HG03280 (cell line): ENCODE data around the gene DMBX1.

ENCODE experiments used
- ATAC-seq: cut with Tn5 transposase; IDR thresholded peaks from one replicate; pipeline ENCODE4 v1.9.1; 2021; ENCODE audit warnings: mild to moderate bottlenecking, moderate library complexity; ENCODE audit not compliant: unreplicated experiment

DMBX1 gene

DNA sequence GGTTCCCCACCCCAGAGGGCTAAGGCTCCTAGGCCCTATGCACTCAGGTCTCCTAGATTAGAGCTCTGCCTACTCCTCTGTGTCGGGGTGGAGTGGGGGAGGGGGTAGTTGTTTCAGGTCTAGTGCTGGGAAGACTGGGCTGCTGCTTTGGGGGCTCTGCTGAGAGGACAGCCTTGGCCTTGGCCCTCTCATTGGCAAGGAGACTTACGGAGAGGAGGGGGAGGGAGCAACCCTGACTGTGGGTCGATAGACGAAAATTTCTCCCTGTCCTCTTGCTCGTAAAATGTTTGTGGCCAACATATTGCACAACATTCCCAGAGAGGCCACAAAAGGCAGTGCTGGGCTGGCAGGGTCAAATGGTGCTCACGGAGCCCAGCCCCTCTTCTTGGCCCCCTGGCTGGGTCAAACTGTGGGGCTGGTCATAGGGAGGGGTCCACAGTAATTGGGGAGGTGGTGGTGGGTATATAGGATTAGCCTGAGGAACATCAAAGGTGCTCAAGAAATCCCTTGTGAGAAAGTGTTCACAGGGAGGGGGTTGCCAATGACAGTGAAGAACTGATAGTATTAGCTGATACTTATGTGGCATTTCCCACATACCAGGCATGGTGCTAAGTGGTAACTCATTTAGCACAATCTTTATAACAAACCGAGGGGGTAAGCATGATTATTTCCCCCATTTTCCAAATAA is 8.5 kb upstream of the DMBX1 start:
- ATAC-seq = no peak

- no peak for ATAC-seq
Observed at GRCh38 chr1:46481961-46482360, 7.7 kb upstream of the DMBX1 start.

DNA sequence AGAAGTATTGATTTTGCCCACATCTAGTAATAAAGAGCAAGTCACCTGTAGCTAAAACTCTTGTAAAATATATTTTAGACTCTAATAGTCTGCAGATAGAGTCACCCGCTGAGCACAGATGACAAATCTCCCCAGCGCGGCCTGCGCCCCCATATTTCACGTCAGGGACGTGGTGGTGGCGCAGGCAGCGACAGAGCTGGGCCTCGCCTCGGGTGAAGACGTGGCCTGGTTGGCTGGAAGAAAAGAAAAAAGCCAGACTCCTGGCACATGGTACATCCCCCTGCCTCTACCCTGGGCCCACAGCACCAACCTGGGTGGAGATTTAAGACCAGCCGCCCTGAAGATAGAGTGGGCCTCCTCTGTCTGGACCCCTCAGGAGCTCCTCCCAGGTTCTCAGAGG is 6.0 kb upstream of the DMBX1 start:
- no peak for ATAC-seq

DNA sequence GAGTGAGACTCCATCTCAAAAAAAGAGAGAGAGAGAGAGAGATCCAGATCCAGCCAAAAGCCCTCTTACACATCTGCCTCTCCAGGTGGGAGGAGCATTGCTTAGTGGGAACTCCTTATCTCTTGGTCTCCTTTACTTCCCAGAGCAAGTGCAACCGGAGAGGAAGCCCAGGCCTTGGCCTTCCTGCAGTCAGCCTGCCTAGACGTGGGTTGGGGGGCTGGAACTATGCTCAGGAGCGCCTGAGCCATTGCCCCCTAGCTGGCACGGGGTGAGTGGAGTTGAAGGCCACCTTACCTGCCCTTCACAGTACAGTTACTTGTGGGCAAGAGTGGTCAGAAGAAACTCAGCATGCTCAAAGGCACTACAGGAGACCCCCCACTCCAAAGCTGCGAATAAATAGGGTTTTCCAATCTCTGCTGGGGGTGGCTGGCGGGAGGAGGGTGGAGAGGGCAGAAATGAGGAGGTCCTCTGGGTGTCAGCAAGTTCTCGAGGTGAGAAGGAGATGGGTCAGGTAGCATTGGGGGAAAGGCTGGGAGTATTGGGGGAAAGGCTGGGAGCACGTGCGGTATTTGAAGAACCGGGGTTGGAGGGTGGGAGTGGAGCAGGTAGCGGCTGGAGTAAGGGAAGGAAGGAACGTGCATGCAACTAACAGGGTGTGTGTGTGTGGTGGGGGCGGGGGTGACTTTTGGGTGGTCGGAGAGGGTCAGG is 4.7 kb upstream of the DMBX1 start:
- no peak for ATAC-seq

- ATAC-seq = no peak
Observed at GRCh38 chr1:46485564-46486431, 3.8 kb upstream of the DMBX1 start.

DNA sequence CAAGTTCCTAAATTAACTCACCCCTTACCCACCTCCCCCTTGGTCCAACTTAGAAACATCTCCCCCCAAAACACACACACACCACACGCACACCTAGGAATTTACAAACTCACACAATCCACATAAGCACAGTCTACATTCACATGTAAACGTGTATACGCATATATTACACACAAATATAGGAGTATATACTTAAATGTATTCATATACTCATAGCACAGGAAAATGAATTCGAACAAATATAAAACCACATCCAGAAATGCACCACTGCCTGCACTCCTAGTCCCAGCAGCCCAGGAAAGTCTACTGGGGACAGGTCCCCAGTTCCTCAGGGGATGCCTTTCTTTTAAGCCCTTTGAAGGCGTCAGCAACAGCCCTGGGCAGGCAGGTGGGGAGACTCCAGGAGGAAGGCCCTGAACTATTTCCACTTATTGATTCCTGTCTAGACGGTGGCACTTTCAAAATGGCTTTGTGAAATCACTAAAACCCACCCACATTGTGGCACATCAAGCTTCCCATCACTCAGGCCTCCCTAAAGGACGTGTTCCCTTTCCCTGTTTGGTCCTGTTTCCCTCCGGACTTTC is 3.1 kb upstream of the DMBX1 start:
- no peak for ATAC-seq

DNA sequence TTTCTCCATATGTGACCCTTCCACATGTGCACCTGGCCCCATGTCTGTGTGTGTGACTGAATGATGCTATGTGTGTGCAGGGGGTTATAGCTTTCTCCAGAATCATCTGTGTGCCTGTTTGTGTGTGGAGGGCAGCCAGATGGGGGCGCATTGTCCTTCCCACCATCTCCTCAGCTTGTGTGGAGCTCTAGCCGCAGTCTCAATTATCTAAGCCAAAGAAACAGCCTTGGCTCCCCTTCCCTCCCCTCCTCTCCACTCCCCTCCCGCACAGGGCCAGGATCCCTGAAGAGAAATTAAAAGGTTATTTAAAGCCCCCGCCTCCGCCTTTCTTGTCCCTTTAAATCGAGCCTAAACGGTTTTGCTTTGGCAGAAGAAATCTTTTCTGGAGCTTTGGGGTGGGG is 1.8 kb upstream of the DMBX1 start:
- ATAC-seq = no peak

DNA sequence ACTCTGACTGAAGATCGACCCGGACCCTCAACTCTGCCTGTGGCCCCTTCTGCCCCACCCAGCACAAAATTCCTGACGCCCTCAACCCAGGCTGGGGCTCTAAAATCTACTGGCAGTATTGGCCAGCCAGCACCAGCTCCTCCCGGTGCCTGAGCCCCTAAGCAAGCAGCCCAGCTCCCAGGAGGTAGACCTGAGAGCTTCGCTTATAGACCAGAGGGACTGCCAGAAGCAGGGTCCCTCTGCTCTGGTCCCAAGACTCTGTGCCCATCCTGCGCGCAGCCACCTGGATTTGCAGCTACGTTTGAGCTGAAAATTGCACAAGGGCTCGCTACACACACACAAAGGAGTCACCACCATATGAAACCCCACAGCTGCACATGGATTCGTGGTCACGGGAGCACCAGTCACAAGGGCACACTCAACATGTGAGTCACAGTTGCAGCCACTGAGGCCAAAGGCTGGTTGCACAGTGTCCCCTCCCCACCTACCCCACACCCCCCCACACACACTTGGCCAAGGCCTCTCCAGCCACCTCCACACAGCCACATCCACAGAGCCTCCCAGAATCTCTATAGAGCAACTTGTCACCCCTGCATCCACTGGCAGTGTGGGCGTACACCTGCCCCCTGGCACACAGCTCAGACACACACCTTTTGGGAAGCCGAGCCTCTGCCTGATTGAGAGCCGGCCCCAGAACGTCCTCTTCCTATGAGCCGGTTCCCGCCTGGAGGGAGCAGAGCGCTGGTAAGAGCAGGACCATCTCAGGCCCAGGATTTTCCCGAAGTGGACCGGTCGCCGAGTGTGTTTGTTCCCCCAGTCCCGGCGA is 1.1 kb upstream of the DMBX1 start:
- no peak for ATAC-seq

DNA sequence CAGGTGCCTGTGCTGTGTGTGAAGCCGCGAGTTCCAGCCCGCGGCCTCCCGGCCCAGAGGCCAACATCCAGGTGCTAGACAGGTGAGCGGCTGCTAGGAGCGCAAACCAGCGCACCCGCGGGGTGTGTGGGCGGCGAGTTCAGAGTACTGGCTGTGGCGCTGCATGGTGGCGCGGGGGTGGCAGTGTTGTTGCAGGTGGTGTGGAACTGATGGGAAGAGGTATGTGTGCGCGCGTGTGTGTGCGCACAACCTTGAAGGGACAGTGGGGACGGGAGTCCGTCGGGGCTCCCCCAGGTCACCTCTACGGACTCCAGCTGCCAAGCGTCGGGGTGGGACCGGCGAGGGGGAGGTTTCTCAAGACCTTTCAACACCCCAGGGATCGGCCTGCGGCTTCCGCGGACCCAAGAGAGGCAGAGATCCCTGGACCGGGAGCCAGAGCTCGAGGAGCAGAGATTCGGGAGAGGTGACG is 433 bp upstream of the DMBX1 start:
- ATAC-seq = no peak

DNA sequence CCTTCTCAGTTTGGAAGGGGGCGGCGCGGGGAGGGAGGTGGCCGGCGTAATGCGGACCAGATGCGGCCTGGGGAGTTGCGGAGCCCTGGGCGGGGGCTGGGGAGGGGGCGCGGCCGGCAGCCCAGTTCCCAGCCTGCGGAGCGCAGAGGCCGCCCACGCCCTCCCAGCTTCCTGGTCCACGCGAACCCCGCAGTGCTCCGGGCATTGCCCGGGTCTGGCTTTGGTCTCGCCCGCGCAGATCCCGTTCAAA is 695 bp downstream of the DMBX1 start:
- no peak for ATAC-seq

- ATAC-seq = no peak
Observed at GRCh38 chr1:46490656-46491442, 1.2 kb downstream of the DMBX1 start.

DNA sequence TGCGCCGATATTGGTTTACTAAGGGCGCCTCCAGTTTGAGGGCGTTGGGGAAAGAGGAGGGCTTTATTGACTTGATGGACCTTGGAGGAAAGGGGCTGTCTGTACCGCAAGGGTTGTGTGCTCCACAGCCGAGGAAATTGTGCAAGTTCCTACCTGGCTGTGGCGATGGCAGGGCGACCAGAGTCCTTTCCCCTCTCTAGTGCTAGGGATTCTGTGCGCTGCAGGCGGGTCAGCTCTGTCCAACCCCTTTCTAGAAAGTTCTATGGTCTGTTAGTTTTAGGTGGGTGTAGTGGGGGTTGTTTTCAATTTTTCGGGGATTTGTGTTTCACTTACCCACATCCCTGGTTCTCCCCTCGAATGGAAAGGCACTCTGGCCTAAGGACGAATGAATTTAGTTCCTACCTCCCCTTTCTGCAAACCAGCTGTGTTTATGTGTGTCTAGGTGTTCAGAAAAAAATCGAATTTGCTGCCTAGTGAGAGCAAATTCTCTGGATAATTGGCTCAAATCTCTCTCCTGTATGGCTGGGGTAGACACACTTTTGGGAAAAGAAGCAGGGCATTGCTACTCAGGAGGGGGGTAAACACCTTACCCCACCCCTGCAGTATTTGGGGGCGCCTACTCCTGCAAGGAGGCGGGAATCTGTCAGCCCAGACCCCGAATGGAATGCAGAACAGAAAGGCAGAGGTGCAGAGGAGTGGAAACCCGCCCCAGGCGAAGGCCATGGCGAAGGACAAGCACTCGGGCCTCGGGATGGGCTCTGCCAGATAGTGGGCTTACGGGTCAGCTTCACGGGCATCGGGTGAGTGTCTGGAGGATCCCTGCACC is 2.0 kb downstream of the DMBX1 start:
- ATAC-seq = no peak

- no peak for ATAC-seq
Observed at GRCh38 chr1:46492269-46492853, 2.7 kb downstream of the DMBX1 start.

GRCh38 chr1:46492871-46493270 is 3.2 kb downstream of the DMBX1 start:
- no peak for ATAC-seq

GRCh38 chr1:46493316-46494032 is 3.8 kb downstream of the DMBX1 start:
- no peak for ATAC-seq

- ATAC-seq = no peak
Observed at GRCh38 chr1:46494910-46495309, 5.3 kb downstream of the DMBX1 start.

DNA sequence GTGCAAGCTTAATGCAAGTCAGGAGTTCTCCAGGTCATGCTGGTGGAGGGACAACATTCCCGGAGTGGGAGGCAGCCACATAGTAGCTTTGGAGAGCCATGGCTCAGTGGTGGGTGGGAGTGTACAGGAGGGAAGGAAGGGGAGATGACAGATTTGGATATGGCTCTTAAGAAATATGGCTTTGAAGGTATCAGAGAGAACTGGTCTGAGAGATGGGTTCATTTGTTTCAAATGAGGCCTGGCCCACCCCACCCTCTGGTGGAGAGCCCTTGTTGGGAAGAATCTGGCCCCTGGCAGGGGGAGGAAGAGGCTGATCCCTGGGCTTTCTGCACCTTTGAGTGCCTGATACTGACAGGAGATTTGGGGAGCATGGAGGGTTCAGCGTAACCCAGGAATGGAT is 6.1 kb downstream of the DMBX1 start:
- no peak for ATAC-seq

GRCh38 chr1:46496505-46496904 is 6.9 kb downstream of the DMBX1 start:
- no peak for ATAC-seq
